B cell (primary cell): ENCODE measurements around the gene MTCL3.

Experiments used
- ATAC-seq: fragments of 200-7000 bp; cut with Tn5 transposase; one replicate; pipeline ENCODE4 v1.10.0; 2021; ENCODE audit warnings: low read depth, mild to moderate bottlenecking, moderate number of reproducible peaks, moderate library complexity
- CTCF ChIA-PET: fragments of 350-600 bp; sonication (Branson Sonifier 250); formaldehyde crosslinking; loops from one replicate; lab custom pipeline; 2021; ENCODE audit warnings: antibody characterized with exemption, inconsistent platforms; lab: Charles Lee
- POLR2A ChIA-PET: fragments of 350-600 bp; sonication (Branson Sonifier 250); formaldehyde crosslinking; loops from one replicate; lab custom pipeline; 2021; ENCODE audit warnings: antibody characterized with exemption; lab: Charles Lee
- DNase-seq: peaks from one replicate; pipeline ENCODE4 v3.0.0; 2013
- H2AFZ ChIP-seq: 2 replicates; pipeline ENCODE4 v1.6.1; 2012; ENCODE audit warnings: mild to moderate bottlenecking, low read depth, low read length; ENCODE audit not compliant: insufficient read depth, poor library complexity, severe bottlenecking
- H3K27ac ChIP-seq, 2 donors: 1 replicate in 1 of 2; 2 replicates in 1 of 2; pipeline ENCODE4 v1.5.1; 2012 to 2013; ENCODE audit warnings: low read length in 2 of 2, mild to moderate bottlenecking in 2 of 2, moderate library complexity in 1 of 2
- H3K27me3 ChIP-seq, 4 experiments: fragments of 200-600 bp in 1 of 4; sonication (generic) in 1 of 4; replicated peaks in 1 of 4; 1 replicate in 2 of 4; 2 replicates in 2 of 4; pipeline versions ENCODE4 v1.6.1 to v1.7.0; 2013 to 2016; ENCODE audit warnings: low read length in 3 of 4, mild to moderate bottlenecking in 2 of 4, mixed read lengths in 1 of 4, moderate library complexity in 1 of 4; ENCODE audit not compliant: insufficient read depth in 4 of 4, control insufficient read depth in 3 of 4; ENCODE audit errors: control extremely low read depth in 1 of 4
- H3K36me3 ChIP-seq, 2 experiments: replicated peaks in 1 of 2; 1 replicate in 1 of 2; 2 replicates in 1 of 2; pipeline versions ENCODE4 v1.6.1 to v1.7.1; 2013; ENCODE audit warnings: low read length in 1 of 2; ENCODE audit not compliant: insufficient read depth in 2 of 2, control insufficient read depth in 1 of 2; ENCODE audit errors: control extremely low read depth in 1 of 2, extremely low read depth in 1 of 2
- H3K4me1 ChIP-seq, 2 donors: fragments of 200-600 bp in 1 of 2; sonication (generic) in 1 of 2; 1 replicate in 1 of 2; 2 replicates in 1 of 2; pipeline versions ENCODE4 v1.5.1 to v1.6.1; 2013 to 2017; ENCODE audit warnings: low read length in 2 of 2; ENCODE audit not compliant: control insufficient read depth in 2 of 2, insufficient read depth in 2 of 2
- H3K4me2 ChIP-seq: replicated peaks from 2 replicates; pipeline ENCODE3; 2012; ENCODE audit warnings: mild to moderate bottlenecking, low read depth, low read length; ENCODE audit not compliant: poor library complexity, severe bottlenecking
- H3K4me3 ChIP-seq, 5 experiments: fragments of 200-600 bp in 1 of 5; sonication (generic) in 1 of 5; 1 replicate in 3 of 5; 2 replicates in 2 of 5; pipeline versions ENCODE4 v1.5.1 to v1.7.0; 2011 to 2016; ENCODE audit warnings: low read length in 4 of 5, mild to moderate bottlenecking in 4 of 5, low read depth in 2 of 5, control low read depth in 1 of 5, moderate library complexity in 1 of 5; ENCODE audit not compliant: insufficient read depth in 1 of 5; ENCODE audit errors: control extremely low read depth in 1 of 5, extremely low read depth in 1 of 5
- H3K79me2 ChIP-seq: fragments of 200-600 bp; sonication (generic); one replicate; pipeline ENCODE4 v1.6.0; 2016; ENCODE audit warnings: low read length; ENCODE audit not compliant: control insufficient read depth, insufficient read depth
- H3K9ac ChIP-seq: fragments of 200-600 bp; sonication (generic); 2 replicates; pipeline ENCODE4 v1.6.1; 2017; ENCODE audit warnings: mild to moderate bottlenecking, low read length, moderate library complexity
- H3K9me3 ChIP-seq, 3 donors: one replicate each; pipeline versions ENCODE4 v1.6.1 to v1.7.1; 2013; ENCODE audit warnings: low read length in 2 of 3; ENCODE audit not compliant: control insufficient read depth in 2 of 3, insufficient read depth in 1 of 3; ENCODE audit errors: control extremely low read depth in 1 of 3
- H4K20me1 ChIP-seq: 2 replicates; pipeline ENCODE4 v1.6.0; 2012; ENCODE audit warnings: mild to moderate bottlenecking, low read length; ENCODE audit not compliant: insufficient read depth, control insufficient read depth, poor library complexity, severe bottlenecking
- H3K27ac Mint-ChIP-seq: one replicate; pipeline ENCODE4 v1.8.0; 2021; ENCODE audit warnings: mixed read lengths
- H3K27me3 Mint-ChIP-seq: one replicate; pipeline ENCODE4 v1.8.0; 2021; ENCODE audit warnings: mixed read lengths
- H3K4me1 Mint-ChIP-seq: one replicate; pipeline ENCODE4 v1.8.0; 2021; ENCODE audit warnings: mixed read lengths
- H3K4me3 Mint-ChIP-seq: one replicate; pipeline ENCODE4 v1.8.0; 2021; ENCODE audit warnings: mixed read lengths
- H3K9me3 Mint-ChIP-seq: one replicate; pipeline ENCODE4 v1.8.0; 2022; ENCODE audit warnings: mixed read lengths; ENCODE audit not compliant: insufficient read depth
- EZH2 ChIP-seq: IDR thresholded peaks from 2 replicates; pipeline ENCODE4 v1.6.1; 2012; ENCODE audit warnings: borderline replicate concordance, low read depth, mild to moderate bottlenecking, moderate library complexity, low read length; ENCODE audit not compliant: insufficient read depth, poor library complexity, severe bottlenecking
- WGBS: methylation state at CpG from one replicate; pipeline ENCODE4 v1.1.5; 2013; ENCODE audit warnings: missing lambda C conversion rate; ENCODE audit not compliant: insufficient coverage; 5-methylcytosine and 5-hydroxymethylcytosine counted together
- intact Hi-C: fragments of 100-400 bp; cut with micrococcal nuclease; formaldehyde crosslinking; loops from one replicate; pipeline ENCODE4 v1.10.0; 2022
- TF ChIP-seq, protein P1 (sequence below): fragments of 200-600 bp; IDR thresholded peaks from one replicate; pipeline ENCODE4 v1.8.0; 2022; ENCODE audit warnings: antibody characterized with exemption, mild to moderate bottlenecking

The MTCL3 gene

DNA sequence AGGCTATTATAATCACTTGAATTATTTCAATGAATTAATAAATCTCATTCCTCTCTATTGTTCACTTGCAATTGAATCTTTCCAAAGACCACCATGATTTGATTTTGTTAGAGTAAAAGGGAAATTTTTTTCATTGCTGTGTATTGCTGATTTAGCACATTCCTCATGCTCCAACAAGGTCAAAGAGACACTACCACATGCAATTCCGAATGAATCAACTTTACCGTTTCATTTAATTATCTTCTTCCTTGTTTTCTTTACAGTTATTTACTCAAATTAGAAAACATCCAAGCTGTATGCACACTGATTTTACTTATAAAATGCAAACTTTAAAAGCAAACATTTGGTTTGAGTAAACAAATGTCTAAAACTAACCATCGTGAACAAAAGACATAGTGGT is 60.9 kb downstream of the MTCL3 start:
- intact Hi-C loops, result no loop called here
- Histone ChIP-seq H3K4me3 (no peak overlapping the region), H3K9me3 (no peaks in the 10 kb centered on the region), H3K9ac (no peak overlapping the region), H3K27me3 (no peaks in the 10 kb centered on the region), H4K20me1 (no peaks in the 10 kb centered on the region), H3K36me3 (no peaks in the 10 kb centered on the region), H3K27ac (no peak overlapping the region), H3K79me2 (no peaks in the 10 kb centered on the region), H2AFZ (no peak overlapping the region), H3K4me2 (no peak overlapping the region), H3K4me1 (no peaks in the 10 kb centered on the region)
- ATAC-seq (no peak), DNase-seq (no peak)
- Mint-ChIP-seq H3K27me3 (peaks cover 8% of the 10 kb centered on the region), H3K4me1 (no peaks in the 10 kb centered on the region), H3K4me3 (no peak overlapping the region), H3K9me3 (no peaks in the 10 kb centered on the region), H3K27ac (no peak overlapping the region)
- POLR2A ChIA-PET, result no interaction called here
- 80% methylated on average over 2 of the region's 3 CpGs for WGBS
- CTCF ChIA-PET, result interaction anchor here (2.1 kb wide), 1 partner anchor 154 kb away, joined by 4 read pairs; no protein-coding TSS in a partner anchor
- TF ChIP-seq EZH2, result no peak
- TF ChIP-seq, protein P1, sequence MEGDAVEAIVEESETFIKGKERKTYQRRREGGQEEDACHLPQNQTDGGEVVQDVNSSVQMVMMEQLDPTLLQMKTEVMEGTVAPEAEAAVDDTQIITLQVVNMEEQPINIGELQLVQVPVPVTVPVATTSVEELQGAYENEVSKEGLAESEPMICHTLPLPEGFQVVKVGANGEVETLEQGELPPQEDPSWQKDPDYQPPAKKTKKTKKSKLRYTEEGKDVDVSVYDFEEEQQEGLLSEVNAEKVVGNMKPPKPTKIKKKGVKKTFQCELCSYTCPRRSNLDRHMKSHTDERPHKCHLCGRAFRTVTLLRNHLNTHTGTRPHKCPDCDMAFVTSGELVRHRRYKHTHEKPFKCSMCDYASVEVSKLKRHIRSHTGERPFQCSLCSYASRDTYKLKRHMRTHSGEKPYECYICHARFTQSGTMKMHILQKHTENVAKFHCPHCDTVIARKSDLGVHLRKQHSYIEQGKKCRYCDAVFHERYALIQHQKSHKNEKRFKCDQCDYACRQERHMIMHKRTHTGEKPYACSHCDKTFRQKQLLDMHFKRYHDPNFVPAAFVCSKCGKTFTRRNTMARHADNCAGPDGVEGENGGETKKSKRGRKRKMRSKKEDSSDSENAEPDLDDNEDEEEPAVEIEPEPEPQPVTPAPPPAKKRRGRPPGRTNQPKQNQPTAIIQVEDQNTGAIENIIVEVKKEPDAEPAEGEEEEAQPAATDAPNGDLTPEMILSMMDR, result no peak

DNA sequence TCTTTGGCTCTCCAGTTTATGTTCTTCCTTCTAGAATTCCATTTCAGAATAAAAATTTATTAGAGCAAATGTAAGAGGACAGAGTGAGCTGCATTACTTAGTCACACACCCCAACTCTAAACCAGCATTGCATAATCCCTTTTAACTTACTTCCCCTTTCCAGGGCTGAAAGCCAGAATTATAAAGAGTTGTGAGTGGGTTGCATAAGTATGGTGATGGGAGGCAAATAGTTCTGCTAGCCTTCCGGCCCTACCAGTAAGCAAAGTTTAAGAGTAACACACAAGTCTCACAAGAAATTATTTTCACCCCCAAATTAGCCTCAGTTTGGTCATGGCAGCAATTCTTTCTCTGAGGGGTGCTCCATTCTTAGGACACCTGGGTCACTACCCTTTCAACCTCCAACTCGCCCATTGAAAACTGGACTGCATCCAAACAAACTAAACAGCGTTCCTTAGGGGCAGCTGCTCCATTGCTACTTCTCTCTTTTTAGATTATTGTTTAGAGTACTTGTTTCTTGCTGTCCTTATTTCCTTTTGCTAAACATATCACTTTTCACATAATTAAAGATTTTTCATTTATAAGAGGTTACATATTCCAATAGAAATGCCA is 61.6 kb downstream of the MTCL3 start:
- no peaks in the 10 kb centered on the region for H3K9me3 Mint-ChIP-seq
- Histone ChIP-seq H3K79me2 (no peaks in the 10 kb centered on the region), H4K20me1 (no peaks in the 10 kb centered on the region), H3K4me1 (no peaks in the 10 kb centered on the region), H2AFZ (no peak overlapping the region), H3K36me3 (no peaks in the 10 kb centered on the region), H3K27me3 (no peaks in the 10 kb centered on the region), H3K9ac (no peak overlapping the region), H3K9me3 (no peaks in the 10 kb centered on the region), H3K4me2 (no peak overlapping the region), H3K27ac (no peak overlapping the region), H3K4me3 (no peak overlapping the region)
- WGBS, result no CpG with 5 or more reads among the region's 3 CpGs
- DNase-seq, result no peak
- no peak overlapping the region for H3K4me3 Mint-ChIP-seq
- no peak for ATAC-seq
- H3K4me1 Mint-ChIP-seq, result no peaks in the 10 kb centered on the region
- H3K27ac Mint-ChIP-seq, result no peak overlapping the region
- peaks cover 11% of the 10 kb centered on the region for H3K27me3 Mint-ChIP-seq
- CTCF ChIA-PET, result interaction anchor here (2.1 kb wide), 1 partner anchor 154 kb away, joined by 4 read pairs; no protein-coding TSS in a partner anchor
- intact Hi-C loops, result no loop called here
- POLR2A ChIA-PET, result no interaction called here
- TF ChIP-seq EZH2, result no peak
- TF ChIP-seq, protein P1, result no peak
